AG09309 (cell line): ENCODE data around the gene TRPM3.

Source experiments
- DNase-seq: peaks from one replicate; pipeline ENCODE4 v3.0.0-alpha.2; 2010; ENCODE audit warnings: low read depth
- H3K4me3 ChIP-seq: 2 replicates; pipeline ENCODE4 v1.5.1; 2011; ENCODE audit warnings: mild to moderate bottlenecking, low read depth, low read length, moderate library complexity; ENCODE audit not compliant: control insufficient read depth
- TF ChIP-seq, protein P1 (sequence below): IDR thresholded peaks from 2 replicates; pipeline ENCODE4 v1.5.1; 2011; ENCODE audit warnings: mild to moderate bottlenecking, low read depth, low read length, inconsistent platforms; ENCODE audit not compliant: insufficient read depth, control insufficient read depth; ENCODE audit errors: missing control alignments

Gene TRPM3

GRCh38 chr9:70494221-70494620, 627.2 kb downstream of the TRPM3 start:
- no peak overlapping the region for H3K4me3 ChIP-seq
- TF ChIP-seq, protein P1, sequence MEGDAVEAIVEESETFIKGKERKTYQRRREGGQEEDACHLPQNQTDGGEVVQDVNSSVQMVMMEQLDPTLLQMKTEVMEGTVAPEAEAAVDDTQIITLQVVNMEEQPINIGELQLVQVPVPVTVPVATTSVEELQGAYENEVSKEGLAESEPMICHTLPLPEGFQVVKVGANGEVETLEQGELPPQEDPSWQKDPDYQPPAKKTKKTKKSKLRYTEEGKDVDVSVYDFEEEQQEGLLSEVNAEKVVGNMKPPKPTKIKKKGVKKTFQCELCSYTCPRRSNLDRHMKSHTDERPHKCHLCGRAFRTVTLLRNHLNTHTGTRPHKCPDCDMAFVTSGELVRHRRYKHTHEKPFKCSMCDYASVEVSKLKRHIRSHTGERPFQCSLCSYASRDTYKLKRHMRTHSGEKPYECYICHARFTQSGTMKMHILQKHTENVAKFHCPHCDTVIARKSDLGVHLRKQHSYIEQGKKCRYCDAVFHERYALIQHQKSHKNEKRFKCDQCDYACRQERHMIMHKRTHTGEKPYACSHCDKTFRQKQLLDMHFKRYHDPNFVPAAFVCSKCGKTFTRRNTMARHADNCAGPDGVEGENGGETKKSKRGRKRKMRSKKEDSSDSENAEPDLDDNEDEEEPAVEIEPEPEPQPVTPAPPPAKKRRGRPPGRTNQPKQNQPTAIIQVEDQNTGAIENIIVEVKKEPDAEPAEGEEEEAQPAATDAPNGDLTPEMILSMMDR, result no peak
- DNase-seq, result no peak

- TF ChIP-seq, protein P1, result no peak
- DNase-seq, result no peak
- no peak overlapping the region for H3K4me3 ChIP-seq
Observed at GRCh38 chr9:70493029-70493428, 628.4 kb downstream of the TRPM3 start.

- TF ChIP-seq, protein P1, result no peak
- DNase-seq, result no peak
- H3K4me3 ChIP-seq, result no peak overlapping the region
Observed at GRCh38 chr9:70492319-70492777, 629.1 kb downstream of the TRPM3 start.

- no peak overlapping the region for H3K4me3 ChIP-seq
- DNase-seq, result no peak
- TF ChIP-seq, protein P1, result no peak
Observed at GRCh38 chr9:70491426-70492318, 629.7 kb downstream of the TRPM3 start.

DNA sequence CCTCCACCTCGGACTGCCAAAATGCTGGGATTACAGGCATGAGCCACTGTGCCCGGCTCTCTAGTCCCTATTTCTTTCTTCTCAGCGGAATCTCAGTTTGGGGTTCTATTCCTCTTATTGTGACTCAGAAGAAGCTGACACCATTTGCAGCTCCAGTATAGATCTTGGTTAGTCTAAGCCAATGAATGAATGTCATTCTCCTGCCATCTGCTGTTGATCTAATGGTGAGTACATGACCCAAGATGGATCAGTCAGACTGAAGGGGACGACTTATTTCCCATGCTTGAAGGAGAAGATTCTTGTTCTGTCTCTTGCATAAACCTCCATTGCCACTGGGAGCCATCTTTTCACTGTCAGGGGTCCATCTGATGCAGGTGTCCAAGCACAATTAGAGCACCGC, 630.9 kb downstream of the TRPM3 start:
- TF ChIP-seq, protein P1, result no peak
- DNase-seq, result no peak
- no peak overlapping the region for H3K4me3 ChIP-seq

- DNase-seq, result no peak
- no peak overlapping the region for H3K4me3 ChIP-seq
- TF ChIP-seq, protein P1, result no peak
Observed at GRCh38 chr9:70488793-70489105, 632.7 kb downstream of the TRPM3 start.
